Heart left ventricle (tissue), 16 donors: ENCODE measurements around the gene USE1. TPM values are rescaled to one million over a fixed set of nuclear protein-coding genes. Genes with fewer than 3 reads are reported as not detected.
A peak's percentile ranks its signal among the peaks of the same experiment; 100 is the strongest.

Experiments
- ATAC-seq, 4 donors: fragments of 200-7000 bp; cut with Tn5 transposase; one replicate each; pipeline ENCODE4 v1.9.1; 2020 to 2022; ENCODE audit warnings: moderate library complexity in 4 of 4, mild to moderate bottlenecking in 3 of 4, moderate number of reproducible peaks in 1 of 4
- DNase-seq, 5 donors: peaks; one replicate each; pipeline ENCODE4 v3.0.0-alpha.2; 2020
- H3K27ac ChIP-seq, 12 donors: fragments of 200-600 bp; sonication (generic) in 4 of 12; one replicate each; pipeline versions ENCODE4 v1.5.0 to v1.8.0; 2016 to 2022; ENCODE audit warnings: mild to moderate bottlenecking in 2 of 12
- H3K27me3 ChIP-seq, 9 donors: fragments of 200-600 bp; sonication (generic) in 2 of 9; one replicate each; pipeline versions ENCODE4 v1.5.1 to v1.8.0; 2016 to 2022; ENCODE audit warnings: mild to moderate bottlenecking in 3 of 9
- H3K36me3 ChIP-seq, 9 donors: fragments of 200-600 bp; sonication (generic) in 2 of 9; one replicate each; pipeline versions ENCODE4 v1.5.0 to v1.8.0; 2018 to 2022; ENCODE audit warnings: mild to moderate bottlenecking in 2 of 9
- H3K4me1 ChIP-seq, 12 donors: fragments of 200-600 bp; sonication (generic) in 4 of 12; one replicate each; pipeline versions ENCODE4 v1.5.0 to v1.8.0; 2016 to 2022; ENCODE audit warnings: mild to moderate bottlenecking in 3 of 12
- H3K4me3 ChIP-seq, 12 donors: fragments of 200-600 bp; sonication (generic) in 4 of 12; one replicate each; pipeline versions ENCODE4 v1.5.0 to v1.8.0; 2017 to 2022; ENCODE audit warnings: mild to moderate bottlenecking in 9 of 12, moderate library complexity in 4 of 12
- H3K9me3 ChIP-seq, 12 donors: fragments of 200-600 bp; sonication (generic) in 4 of 12; one replicate each; pipeline versions ENCODE4 v1.5.0 to v1.8.0; 2016 to 2022; ENCODE audit warnings: mild to moderate bottlenecking in 1 of 12
- POLR2A ChIP-seq, 2 donors: fragments of 450-650 bp; IDR thresholded peaks; one replicate each; pipeline ENCODE4 v1.6.1; 2017; ENCODE audit warnings: antibody characterized with exemption in 2 of 2, mild to moderate bottlenecking in 2 of 2, moderate library complexity in 2 of 2
- WGBS, 4 donors: extraction: QIAGEN DNeasy Blood & Tissue Kit in 2 of 4; methylation state at CpG; one replicate each; pipeline versions ENCODE4 v1.1.5 to v1.1.7; 2013 to 2018; 5-methylcytosine and 5-hydroxymethylcytosine counted together
- intact Hi-C, 10 donors: fragments of 100-400 bp; cut with DNase I; formaldehyde crosslinking; loops; one replicate each; pipeline versions ENCODE4 v1.11.1 to v1.14.2; 2022
- polyA plus RNA-seq, 2 donors: library from polyadenylated mRNA; stranded (reverse); fragments of 200-250 nt; gene quantifications; one replicate each; pipeline ENCODE4 v1.2.3, GENCODE V29; 2013
- total RNA-seq, 9 donors: library from RNA; depleted of rRNA in 2 of 9; stranded (reverse); fragments of >200 nt in 2 of 9; fragmentation: NEBNext Ultra II Directional in 3 of 9; extraction: Animal tissue kit (Norgen Biotek cat#: 25700) in 3 of 9; gene quantifications; one replicate each; pipeline versions ENCODE4 v1.1.0 to v1.2.4, GENCODE V29; 2016 to 2023
- TF ChIP-seq, protein P1 (sequence below), 12 donors: fragments of 200-600 bp; sonication (generic) in 4 of 12; IDR thresholded peaks; one replicate each; pipeline versions ENCODE4 v1.5.0 to v1.8.0; 2018 to 2022; ENCODE audit warnings: antibody characterized with exemption in 12 of 12, mild to moderate bottlenecking in 5 of 12
- donor health status: ischemic (EF 13 %, LVEDD 7.1; RV severe dilation, severe dysfunction).
- donor health status: healthy with polysubstance abuse.
- donor health status: DM: no; HTN: yes; CAD: no.
- donor health status: DM: no; HTN: no; CAD: no.
- donor health status: ischemic (EF 25% LVEDD 6.9; RV normal size, moderate dysfunction).
- donor health status: ischemic (EF 25% LVEDD 5.7; RV mildly dilated, moderate dysfunction).
- donor health status: healthy.
- donor health status: DM: yes; HTN: yes; CAD: no.
- donor health status: ischemic (EF 35%, LVEDD 5.7; RV mildly dilated, moderate dysfunction).
- donor health status: nonischemic (EF 11% LVEDD 7.7; RV severe dilation, severe dysfunction).
- donor health status: DM: yes; HTN: yes; CAD: no.
- donor health status: PGD.
- donor health status: ischemic (EF 29% LVEDD 5.4; RV normal size, mild dysfunction).
- donor health status: nonischemic (EF 23%, LVEDD 6.1; RV moderate dilation, normal function).

USE1 gene
- total and polyA plus RNA-seq, 11 donors = 22.5 to 69.6 (median 26.7) TPM

DNA sequence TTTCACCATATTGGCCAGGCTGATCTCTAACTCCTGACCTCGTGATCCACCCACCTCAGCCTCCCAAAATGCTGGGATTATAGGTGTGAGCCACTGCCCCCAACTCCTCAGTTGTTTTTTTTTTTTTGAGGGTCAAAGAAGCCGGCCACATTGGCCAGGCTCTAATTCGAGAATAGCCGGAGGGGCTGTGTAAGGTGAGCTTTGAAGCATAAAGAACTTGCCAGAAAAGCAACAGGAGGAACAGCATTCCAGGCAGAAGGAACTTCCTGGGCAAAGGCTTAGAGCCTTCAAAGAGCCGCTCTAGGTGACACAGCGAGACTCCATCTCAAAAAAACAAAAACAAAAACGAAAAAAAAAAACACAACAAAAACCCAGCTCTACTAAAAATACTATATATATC, 50.9 kb downstream of the USE1 start:
- peaks cover 0 to 23% (median 15%) of the 10 kb centered on the region in 12 donors for H3K4me1 ChIP-seq
- no peaks in the 10 kb centered on the region for H3K27me3 ChIP-seq
- no peak for ATAC-seq
- WGBS, 4 donors = 92 to 95% (median 94%) methylated on average over 7 of the region's 7 CpGs
- intact Hi-C loops = loop anchor here in 1 of 10 donors (2.0 to 10.0 kb wide), 3 partner anchors 51 to 191 kb away; partner anchors contain the start of genes GTPBP3, HAUS8, MYO9B and USE1
- no peak for DNase-seq
- H3K9me3 ChIP-seq = no peaks in the 10 kb centered on the region
- no peak overlapping the region for H3K4me3 ChIP-seq
- peaks cover 0 to 28% (median 20%) of the 10 kb centered on the region in 9 donors for H3K36me3 ChIP-seq
- H3K27ac ChIP-seq = peak overlapping the region in 7 of 12 donors; percentile 23 to 96 (median 81)
- TF ChIP-seq, protein P1, sequence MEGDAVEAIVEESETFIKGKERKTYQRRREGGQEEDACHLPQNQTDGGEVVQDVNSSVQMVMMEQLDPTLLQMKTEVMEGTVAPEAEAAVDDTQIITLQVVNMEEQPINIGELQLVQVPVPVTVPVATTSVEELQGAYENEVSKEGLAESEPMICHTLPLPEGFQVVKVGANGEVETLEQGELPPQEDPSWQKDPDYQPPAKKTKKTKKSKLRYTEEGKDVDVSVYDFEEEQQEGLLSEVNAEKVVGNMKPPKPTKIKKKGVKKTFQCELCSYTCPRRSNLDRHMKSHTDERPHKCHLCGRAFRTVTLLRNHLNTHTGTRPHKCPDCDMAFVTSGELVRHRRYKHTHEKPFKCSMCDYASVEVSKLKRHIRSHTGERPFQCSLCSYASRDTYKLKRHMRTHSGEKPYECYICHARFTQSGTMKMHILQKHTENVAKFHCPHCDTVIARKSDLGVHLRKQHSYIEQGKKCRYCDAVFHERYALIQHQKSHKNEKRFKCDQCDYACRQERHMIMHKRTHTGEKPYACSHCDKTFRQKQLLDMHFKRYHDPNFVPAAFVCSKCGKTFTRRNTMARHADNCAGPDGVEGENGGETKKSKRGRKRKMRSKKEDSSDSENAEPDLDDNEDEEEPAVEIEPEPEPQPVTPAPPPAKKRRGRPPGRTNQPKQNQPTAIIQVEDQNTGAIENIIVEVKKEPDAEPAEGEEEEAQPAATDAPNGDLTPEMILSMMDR (IDR thresholded peaks at IDR 0.05) = no peak
- no peak for TF ChIP-seq POLR2A (IDR thresholded peaks at IDR 0.05)

DNA sequence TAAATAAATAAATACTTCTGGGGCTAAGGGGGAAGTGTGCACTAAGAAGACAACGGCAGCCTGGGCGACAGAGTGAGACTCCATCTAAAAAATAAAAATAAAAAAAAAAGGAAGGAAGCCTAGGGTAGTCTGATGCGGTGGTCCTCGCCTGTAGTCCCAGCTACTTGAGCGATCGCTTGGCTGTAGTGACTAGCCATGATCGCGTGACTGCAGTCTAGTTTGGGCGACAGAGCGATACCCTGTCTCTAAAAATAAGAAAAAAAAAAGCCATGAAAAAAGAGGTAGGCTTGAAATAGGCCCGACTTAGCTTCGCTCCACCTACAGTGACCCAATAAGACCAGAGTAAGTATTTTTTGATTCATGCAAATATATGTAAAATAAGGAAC, 51.4 kb downstream of the USE1 start:
- peaks cover 0 to 23% (median 15%) of the 10 kb centered on the region in 12 donors for H3K4me1 ChIP-seq
- TF ChIP-seq POLR2A (IDR thresholded peaks at IDR 0.05) = no peak
- TF ChIP-seq, protein P1 (IDR thresholded peaks at IDR 0.05) = no peak
- no peaks in the 10 kb centered on the region for H3K27me3 ChIP-seq
- H3K27ac ChIP-seq = peak overlapping the region in 10 of 12 donors; percentile 8 to 96 (median 69)
- DNase-seq (no peak), ATAC-seq (no peak)
- intact Hi-C loops = loop anchor here in 1 of 10 donors (2.0 to 10.0 kb wide), 3 partner anchors 52 to 192 kb away; partner anchors contain the start of genes GTPBP3, HAUS8, MYO9B and USE1
- peaks cover 0 to 33% (median 26%) of the 10 kb centered on the region in 9 donors for H3K36me3 ChIP-seq
- no peaks in the 10 kb centered on the region for H3K9me3 ChIP-seq
- WGBS, 4 donors = 73 to 80% (median 77%) methylated on average over 12 of the region's 12 CpGs
- H3K4me3 ChIP-seq = peak overlapping the region in 4 of 12 donors; percentile 22 to 96 (median 86)

DNA sequence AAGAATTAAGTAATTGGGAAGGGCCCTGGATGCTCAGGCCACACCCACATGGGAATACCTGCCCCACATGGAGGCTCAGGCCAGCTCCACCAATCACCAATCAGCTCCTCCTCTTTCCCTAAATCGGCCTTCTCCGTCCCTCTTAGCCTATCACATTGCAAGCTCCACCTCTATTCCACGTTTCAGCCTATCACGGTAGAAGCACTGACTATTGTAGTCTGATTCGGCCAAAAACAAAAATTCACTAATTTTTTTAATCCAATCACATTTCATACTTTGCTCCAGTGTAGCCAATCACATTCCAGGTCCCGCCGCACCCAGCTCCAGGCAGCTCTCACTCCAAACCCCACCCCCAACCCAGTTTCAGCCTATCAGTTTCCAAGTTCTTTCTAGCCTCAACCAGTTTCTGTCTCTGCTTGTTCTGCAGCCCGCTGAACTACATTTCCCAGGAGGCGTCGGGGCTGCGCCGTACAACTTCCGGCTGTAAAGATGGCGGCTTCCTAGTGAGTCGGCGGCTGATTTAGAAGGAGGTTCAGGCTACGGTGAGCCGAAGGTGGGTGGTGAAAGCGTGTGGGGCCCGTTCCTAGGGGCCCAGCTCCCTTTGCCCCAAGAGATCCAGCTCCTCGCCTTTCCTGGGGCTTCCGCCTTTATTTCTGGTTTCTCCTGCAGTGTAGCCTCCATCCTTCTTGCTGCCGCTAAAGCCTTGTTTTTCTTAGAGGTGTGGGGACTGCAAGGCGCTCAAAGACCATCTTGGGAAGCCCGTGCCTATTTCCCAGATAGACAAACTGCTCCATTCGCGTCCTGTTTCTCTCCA, 52.0 kb downstream of the USE1 start, which contains the start of gene BABAM1:
Gene BABAM1 (plus strand): TSS at position 469 of the 814 bp plus-strand sequence. CDS start 1,364 bp downstream, outside the sequence.
- DNase-seq (peak; percentile 94 to 98 (median 97)), ATAC-seq (peak; percentile 96 to 98 (median 97))
- H3K4me1 ChIP-seq = peaks cover 0 to 23% (median 15%) of the 10 kb centered on the region in 12 donors
- H3K27ac ChIP-seq = peak within 1 kb of the TSS in 11 of 12 donors; percentile 62 to 96 (median 76)
- TF ChIP-seq POLR2A (IDR thresholded peaks at IDR 0.05) = peak in 1 of 2 donors; percentile 46
- TF ChIP-seq, protein P1 (IDR thresholded peaks at IDR 0.05) = no peak
- 0 to 1% (median 0%) methylated on average over 26 to 27 of the region's 27 CpGs for WGBS, 4 donors
- H3K9me3 ChIP-seq = no peaks in the 10 kb centered on the region
- intact Hi-C loops = loop anchor here in 1 of 10 donors (2.0 to 10.0 kb wide), 3 partner anchors 52 to 192 kb away; partner anchors contain the start of genes GTPBP3, HAUS8, MYO9B and USE1
- peaks cover 0 to 37% (median 32%) of the 10 kb centered on the region in 9 donors for H3K36me3 ChIP-seq
- H3K27me3 ChIP-seq = no peaks in the 10 kb centered on the region
- peak within 1 kb of the TSS; percentile 58 to 96 (median 80) for H3K4me3 ChIP-seq

DNA sequence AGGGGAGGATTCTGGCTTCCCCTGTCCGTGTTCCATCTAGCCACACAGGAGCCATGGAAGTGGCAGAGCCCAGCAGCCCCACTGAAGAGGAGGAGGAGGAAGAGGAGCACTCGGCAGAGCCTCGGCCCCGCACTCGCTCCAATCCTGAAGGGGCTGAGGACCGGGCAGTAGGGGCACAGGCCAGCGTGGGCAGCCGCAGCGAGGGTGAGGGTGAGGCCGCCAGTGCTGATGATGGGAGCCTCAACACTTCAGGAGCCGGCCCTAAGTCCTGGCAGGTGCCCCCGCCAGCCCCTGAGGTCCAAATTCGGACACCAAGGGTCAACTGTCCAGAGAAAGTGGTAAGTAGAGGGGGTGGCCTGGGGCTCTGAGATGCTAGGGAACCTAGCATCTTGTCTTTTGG, 53.6 kb downstream of the USE1 start:
- Histone ChIP-seq H3K36me3 (peaks cover 0 to 51% (median 45%) of the 10 kb centered on the region in 9 donors), H3K4me3 (no peak overlapping the region), H3K9me3 (no peaks in the 10 kb centered on the region), H3K27me3 (no peaks in the 10 kb centered on the region), H3K27ac (no peak overlapping the region), H3K4me1 (peaks cover 0 to 23% (median 12%) of the 10 kb centered on the region in 12 donors)
- ATAC-seq = no peak
- intact Hi-C loops = loop anchor here in 1 of 10 donors (10.0 kb wide), 1 partner anchor 194 kb away; the partner anchor contains the start of genes HAUS8 and MYO9B
- DNase-seq = no peak
- TF ChIP-seq, protein P1 (IDR thresholded peaks at IDR 0.05) = no peak
- no peak for TF ChIP-seq POLR2A (IDR thresholded peaks at IDR 0.05)
- WGBS, 4 donors = 94 to 96% (median 95%) methylated on average over 13 of the region's 13 CpGs
